Medulla oblongata (tissue), 1 donor: ENCODE measurements around the gene HTATSF1.

Experiments
- DNase-seq: peaks from one replicate; pipeline ENCODE4 v3.0.0-alpha.2; 2015; ENCODE audit errors: extremely low spot score

HTATSF1 gene

GRCh38 chrX:136497556-136498052 is at the start of gene HTATSF1:
HTATSF1 (plus strand) TSS chrX:136497592; CDS start chrX:136497685, 93 bp downstream.
- DNase-seq, result no peak

- DNase-seq, result no peak
Observed at GRCh38 chrX:136447968-136448367, 49.4 kb upstream of the HTATSF1 start.

GRCh38 chrX:136450050-136450830 is 47.2 kb upstream of the HTATSF1 start:
- no peak for DNase-seq

GRCh38 chrX:136452614-136453013 is 44.8 kb upstream of the HTATSF1 start:
- DNase-seq, result no peak

- DNase-seq, result no peak
Observed at GRCh38 chrX:136453114-136453513, 44.3 kb upstream of the HTATSF1 start.

GRCh38 chrX:136453771-136454170 is 43.6 kb upstream of the HTATSF1 start:
- DNase-seq, result no peak

GRCh38 chrX:136456133-136456532 is 41.3 kb upstream of the HTATSF1 start:
- no peak for DNase-seq

- DNase-seq, result no peak
Observed at GRCh38 chrX:136457303-136457917, 40.0 kb upstream of the HTATSF1 start.

- no peak for DNase-seq
Observed at GRCh38 chrX:136464589-136464988, 32.8 kb upstream of the HTATSF1 start.

GRCh38 chrX:136467303-136467702 is 30.1 kb upstream of the HTATSF1 start:
- no peak for DNase-seq

- DNase-seq, result no peak
Observed at GRCh38 chrX:136468391-136469103, 28.8 kb upstream of the HTATSF1 start.

- no peak for DNase-seq
Observed at GRCh38 chrX:136473663-136474062, 23.7 kb upstream of the HTATSF1 start.

GRCh38 chrX:136475236-136475635 is 22.2 kb upstream of the HTATSF1 start:
- no peak for DNase-seq

GRCh38 chrX:136476501-136476900 is 20.9 kb upstream of the HTATSF1 start:
- DNase-seq, result no peak

GRCh38 chrX:136477026-136477425 is 20.4 kb upstream of the HTATSF1 start:
- DNase-seq, result no peak

- DNase-seq, result no peak
Observed at GRCh38 chrX:136480383-136480782, 17.0 kb upstream of the HTATSF1 start.

- DNase-seq, result no peak
Observed at GRCh38 chrX:136487647-136488046, 9.7 kb upstream of the HTATSF1 start, which contains the start of gene BRS3. BRS3 (plus strand) TSS chrX:136487947; CDS start chrX:136488115, 168 bp downstream.

- no peak for DNase-seq
Observed at GRCh38 chrX:136488706-136489105, 8.7 kb upstream of the HTATSF1 start.

GRCh38 chrX:136491832-136492231 is 5.6 kb upstream of the HTATSF1 start:
- DNase-seq, result no peak

GRCh38 chrX:136493011-136493410 is 4.4 kb upstream of the HTATSF1 start:
- DNase-seq, result no peak

- no peak for DNase-seq
Observed at GRCh38 chrX:136495043-136495442, 2.3 kb upstream of the HTATSF1 start.

GRCh38 chrX:136496186-136496763 is 1.1 kb upstream of the HTATSF1 start:
- no peak for DNase-seq
